Right lobe of liver (tissue), 4 donors: Measurements from ENCODE around the gene LYSMD4.

Source experiments
- POLR2A ChIP-seq: fragments of 450-650 bp; IDR thresholded peaks from one replicate; pipeline ENCODE4 v1.6.1; 2017; ENCODE audit warnings: antibody characterized with exemption, mild to moderate bottlenecking
- TF ChIP-seq, protein P1 (sequence below), 4 donors: fragments of 200-600 bp in 3 of 4; fragments of 450-650 bp in 1 of 4; IDR thresholded peaks; one replicate each; pipeline versions ENCODE4 v1.5.1 to v1.8.0; 2016 to 2022; ENCODE audit warnings: antibody characterized with exemption in 4 of 4, mild to moderate bottlenecking in 2 of 4
- donor health status: DM: no; HTN: no; CAD: no.
- donor health status: DM: no; HTN: no; CAD: no.
- donor health status: DM: no; HTN: yes; CAD: no.

DNA sequence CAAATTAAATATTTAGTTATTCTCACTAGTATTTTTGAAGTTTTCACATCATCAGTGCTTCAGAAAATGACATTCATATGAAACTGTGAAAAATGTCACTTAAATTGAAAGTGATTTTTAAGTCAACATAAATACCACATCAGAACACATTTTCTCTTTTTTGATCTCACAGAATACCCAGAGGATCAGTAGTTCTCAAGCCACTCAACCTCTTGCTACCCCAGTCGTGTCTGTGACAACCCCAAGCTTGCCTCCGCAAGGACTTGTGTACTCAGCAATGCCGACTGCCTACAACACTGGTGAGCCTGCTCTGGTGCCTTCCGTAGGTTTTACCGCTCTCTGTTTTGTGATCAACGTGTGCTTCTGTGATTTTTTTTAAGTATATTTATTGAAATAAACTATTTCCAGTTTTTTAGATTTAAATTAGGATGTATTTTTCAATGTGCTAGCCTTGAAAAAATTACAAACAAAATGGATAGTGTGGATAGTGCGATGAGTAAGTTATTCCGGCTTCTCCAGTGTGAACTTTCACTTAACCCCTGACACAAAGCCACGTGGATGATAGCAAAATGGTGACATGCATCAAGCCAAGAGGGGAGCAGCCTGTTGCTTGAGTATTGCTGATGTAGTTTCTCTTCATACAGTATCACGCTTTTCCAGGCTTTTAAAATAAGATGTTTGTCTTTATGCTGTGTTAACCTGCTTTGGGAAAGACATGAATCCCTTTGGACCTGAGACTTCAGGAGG, 26.5 kb downstream of the LYSMD4 start:
- no peak for TF ChIP-seq POLR2A
- TF ChIP-seq, protein P1, sequence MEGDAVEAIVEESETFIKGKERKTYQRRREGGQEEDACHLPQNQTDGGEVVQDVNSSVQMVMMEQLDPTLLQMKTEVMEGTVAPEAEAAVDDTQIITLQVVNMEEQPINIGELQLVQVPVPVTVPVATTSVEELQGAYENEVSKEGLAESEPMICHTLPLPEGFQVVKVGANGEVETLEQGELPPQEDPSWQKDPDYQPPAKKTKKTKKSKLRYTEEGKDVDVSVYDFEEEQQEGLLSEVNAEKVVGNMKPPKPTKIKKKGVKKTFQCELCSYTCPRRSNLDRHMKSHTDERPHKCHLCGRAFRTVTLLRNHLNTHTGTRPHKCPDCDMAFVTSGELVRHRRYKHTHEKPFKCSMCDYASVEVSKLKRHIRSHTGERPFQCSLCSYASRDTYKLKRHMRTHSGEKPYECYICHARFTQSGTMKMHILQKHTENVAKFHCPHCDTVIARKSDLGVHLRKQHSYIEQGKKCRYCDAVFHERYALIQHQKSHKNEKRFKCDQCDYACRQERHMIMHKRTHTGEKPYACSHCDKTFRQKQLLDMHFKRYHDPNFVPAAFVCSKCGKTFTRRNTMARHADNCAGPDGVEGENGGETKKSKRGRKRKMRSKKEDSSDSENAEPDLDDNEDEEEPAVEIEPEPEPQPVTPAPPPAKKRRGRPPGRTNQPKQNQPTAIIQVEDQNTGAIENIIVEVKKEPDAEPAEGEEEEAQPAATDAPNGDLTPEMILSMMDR (IDR thresholded peaks at IDR 0.05) = no peak
